Measurements from ENCODE around the gene CCDC88C.

The CCDC88C gene

GRCh38 chr14:91305650-91306431, 111.8 kb downstream of the CCDC88C start:
- no peak for DNase-seq

- no peak for DNase-seq
These were observed 113.7 kb downstream of the CCDC88C start for GRCh38 chr14:91303924-91304229.

GRCh38 chr14:91303091-91303923, 114.3 kb downstream of the CCDC88C start:
- peak; percentile 30 to 76 (median 40) for DNase-seq

DNA sequence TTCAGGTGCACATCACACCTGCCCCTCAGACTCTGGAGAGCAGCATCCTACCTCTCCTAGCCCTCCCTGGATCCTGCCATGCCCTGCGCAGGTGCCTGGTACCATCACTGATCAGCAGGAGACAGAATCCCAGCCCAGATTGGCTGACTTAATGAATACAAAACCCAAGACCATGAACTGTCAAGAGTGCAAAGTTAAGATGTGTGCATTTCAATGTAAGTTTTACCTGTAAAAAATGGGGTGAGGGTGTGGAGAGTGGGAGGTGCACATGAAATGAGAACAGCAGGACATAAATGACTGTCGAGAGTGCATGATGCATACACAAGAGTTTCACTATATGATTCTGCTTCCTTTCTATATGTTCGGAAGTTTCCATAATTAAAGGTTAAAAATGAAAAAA, 115.2 kb downstream of the CCDC88C start:
- peak in 1 of 5 donors; percentile 72 for DNase-seq

GRCh38 chr14:91300957-91301356, 116.7 kb downstream of the CCDC88C start:
- DNase-seq, result no peak

- no peak for DNase-seq
These were observed 117.2 kb downstream of the CCDC88C start for GRCh38 chr14:91300283-91300895.

DNA sequence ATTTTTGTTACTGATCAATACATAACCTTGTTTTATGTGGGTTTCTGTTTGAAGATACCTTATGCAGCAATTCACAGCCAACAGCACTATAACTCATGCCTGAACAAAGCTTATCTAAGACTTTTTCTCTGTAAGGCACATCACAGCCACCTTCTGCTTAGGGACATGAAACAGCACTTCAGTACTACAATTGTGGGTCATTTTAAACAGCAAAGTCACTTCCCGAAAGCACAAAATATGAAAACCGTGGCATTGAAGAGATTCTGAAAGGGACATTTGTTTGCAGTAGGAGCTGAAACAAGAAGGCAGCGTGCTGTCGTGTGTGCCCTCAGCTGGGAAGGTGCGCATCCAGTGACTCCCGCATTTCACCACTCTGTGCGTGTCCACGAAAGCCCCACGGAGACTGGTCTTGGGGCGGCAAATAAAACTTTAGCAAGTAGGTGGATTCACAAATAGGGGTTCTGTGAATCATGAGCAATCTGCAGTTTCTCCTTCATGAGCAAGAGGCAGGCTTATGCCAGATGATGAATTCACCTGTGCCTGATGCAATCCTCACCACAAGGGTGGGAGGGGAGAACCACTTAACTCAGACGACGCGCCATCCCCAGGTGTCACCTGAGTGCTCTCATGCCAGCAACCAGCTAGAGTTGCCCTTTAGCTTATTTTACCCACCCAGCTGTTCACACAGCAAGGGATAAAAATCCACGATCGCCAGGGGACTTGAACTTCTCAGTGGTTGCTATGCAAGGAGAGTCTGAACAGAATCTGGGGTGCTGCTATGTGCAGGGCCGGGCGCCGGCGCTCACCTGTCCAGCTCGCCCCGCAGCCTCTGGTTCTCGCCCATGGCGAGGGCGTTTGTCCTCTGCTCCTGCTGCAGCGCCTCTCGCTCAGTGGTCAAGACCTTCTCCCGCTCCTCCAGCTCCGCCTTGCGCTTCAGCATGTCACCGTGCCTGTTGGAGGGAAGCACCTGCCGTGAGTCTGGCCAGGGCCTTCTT, 118.2 kb downstream of the CCDC88C start:
- no peak for DNase-seq

GRCh38 chr14:91298576-91298975, 119.0 kb downstream of the CCDC88C start:
- DNase-seq, result no peak

DNA sequence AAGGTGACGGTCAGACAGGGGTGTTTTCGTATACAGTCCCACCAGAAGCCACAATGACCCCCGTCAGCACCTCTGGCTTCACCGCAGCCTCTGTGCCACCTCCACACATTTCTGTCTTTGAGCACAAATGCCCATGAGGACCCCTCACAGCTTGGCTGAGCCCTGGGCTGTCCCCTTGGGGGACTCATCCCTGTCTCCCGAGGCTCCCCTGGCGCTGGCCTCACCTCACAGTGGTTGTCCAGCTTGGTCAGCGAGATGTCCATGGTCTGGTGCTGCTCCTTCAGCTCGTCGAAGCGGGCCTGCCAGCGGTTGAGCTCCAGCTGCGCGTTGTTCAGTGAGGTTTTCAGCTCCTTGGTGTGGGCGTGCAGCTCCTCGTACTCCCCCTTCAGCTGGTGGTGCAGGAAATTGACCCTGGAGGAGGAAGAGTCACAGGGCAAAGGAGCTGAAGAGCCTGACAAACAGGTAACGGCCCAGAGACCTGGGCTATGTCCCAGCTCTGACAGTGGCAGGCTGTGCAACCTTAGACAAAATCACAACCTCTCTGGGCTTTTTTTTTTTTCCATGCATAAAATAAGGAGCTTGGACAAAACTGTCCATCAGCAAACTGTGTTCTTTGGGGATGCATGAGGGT, 120.4 kb downstream of the CCDC88C start:
- DNase-seq, result no peak

DNA sequence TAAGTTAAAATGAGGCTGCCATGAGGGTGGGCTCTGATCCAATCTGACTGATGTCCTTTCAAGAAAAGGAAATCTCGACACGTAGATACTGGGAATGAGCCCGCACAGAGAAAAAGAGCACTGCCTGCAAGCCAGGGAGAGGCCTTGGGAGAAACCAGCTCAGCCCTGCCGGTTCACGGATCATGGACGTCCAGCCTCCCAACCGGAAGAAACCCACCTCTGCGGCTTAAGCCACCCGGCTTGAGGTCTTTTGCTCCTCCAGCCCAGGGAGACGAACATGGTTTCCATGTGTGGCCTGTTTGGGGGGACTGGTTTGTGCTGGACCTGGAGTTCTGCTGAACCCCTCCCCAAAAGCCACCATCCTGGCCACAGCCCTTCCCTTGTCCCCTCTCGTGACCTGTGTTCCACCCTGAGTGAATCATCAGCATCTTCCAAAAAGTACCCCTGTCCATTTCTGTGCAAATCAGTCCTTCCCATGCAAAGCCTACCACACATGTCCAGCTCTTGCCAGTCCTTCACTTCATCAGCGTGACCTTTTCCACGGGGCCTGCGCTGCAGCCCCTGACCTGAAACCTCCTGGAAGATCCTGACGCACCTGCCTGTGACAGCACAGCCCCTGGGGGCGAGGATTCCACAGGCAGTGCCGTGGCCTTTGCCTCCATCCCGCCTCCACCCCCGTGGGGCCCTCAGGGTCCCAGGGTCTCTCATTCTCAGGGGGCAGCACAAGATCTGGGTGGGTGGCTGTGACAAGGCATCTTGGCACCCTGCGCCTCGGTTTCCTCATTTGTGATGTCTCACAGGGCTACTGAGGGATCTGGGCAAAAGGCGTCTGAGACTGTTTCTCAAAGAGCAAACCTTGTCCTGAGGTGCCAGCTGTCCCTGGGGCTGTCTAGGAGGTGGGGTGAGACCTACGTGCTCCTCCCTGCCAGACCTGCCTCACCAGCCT, 121.5 kb downstream of the CCDC88C start:
- DNase-seq, result no peak

DNA sequence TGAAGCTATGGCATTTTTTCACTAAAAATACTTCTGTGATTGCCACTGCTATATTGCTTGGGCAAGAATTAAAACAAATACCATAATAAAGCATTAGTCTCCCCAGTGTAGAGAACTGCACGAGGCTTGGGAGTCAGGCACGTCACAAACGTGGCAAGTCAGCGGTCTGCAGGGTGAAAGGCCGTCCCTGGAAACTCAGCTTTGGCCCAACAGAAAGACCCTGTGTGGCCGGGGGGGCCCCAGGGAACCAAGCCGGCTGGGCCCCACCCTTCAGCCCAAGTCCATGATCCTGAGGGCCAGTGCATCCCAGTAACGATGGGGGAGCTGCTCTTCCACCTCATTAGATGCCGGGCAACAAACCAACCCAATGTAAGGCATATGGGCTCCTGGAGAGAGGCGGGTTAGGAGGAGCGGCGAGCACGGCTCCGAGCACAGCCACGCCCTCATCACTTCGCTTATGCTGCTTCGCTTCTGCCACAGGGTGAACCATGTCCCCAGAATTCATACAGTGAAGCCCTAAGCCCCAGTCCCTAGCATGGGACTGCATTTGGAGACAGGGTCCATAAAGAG, 122.3 kb downstream of the CCDC88C start:
- DNase-seq, result no peak

DNA sequence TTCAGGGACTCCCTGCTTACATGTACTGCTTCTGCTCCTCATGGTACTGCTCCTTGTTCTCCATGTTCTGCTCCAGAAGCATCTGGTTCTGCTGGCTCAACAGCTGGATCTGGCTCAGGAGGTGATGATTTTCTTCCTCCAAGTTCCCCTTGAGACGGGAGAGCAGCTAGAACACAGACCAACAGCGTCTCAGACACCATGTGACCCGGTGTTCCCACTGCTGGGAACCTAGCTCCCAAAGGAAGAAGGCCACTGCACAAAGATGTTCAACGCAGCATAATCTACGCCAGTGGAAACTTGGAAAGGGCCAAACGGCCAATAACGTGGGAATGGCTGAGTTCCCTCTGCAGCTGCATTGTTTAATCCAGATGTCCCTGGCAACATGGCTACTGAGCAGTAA, 123.5 kb downstream of the CCDC88C start:
- DNase-seq, result no peak

GRCh38 chr14:91293281-91293680, 124.3 kb downstream of the CCDC88C start:
- no peak for DNase-seq

DNA sequence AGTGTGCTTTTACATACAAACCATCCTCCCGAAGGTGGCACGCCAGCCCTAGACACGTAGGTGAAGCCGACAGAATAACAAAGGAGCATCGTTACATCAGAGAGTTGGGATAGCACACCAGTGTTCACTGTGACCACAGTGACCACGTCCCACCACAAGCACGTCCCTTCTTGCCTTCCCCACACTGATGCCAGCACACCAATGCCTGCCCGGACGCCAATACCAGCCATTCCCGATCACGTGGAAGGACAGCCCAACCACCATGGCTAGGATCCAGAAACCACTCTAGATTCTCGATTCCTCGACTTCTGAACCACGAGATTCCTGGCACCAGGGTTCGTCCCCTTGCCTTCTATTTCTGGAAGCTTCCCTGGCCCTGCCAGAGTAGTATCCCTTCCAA, 125.1 kb downstream of the CCDC88C start:
- DNase-seq, result no peak

- no peak for DNase-seq
These were observed 125.7 kb downstream of the CCDC88C start for GRCh38 chr14:91291786-91292405.

DNA sequence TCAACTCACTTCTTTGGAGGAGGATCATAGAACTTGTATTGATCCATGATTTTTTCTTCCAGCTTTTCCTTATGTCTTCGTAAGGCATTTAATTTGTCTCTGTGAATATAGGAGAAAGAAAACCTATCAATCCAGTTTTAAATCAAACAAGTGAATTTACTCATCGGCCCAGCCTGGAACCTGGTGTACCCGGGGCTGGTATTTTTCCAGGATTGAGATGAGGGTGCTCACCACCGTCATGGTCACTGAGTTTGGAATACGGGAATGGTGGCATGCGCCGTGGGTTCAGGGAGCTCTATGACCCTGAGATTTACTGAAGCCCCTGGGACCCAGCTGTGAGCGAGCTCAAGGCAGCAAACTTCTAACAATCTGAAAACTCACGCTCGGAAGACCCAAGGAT, 126.6 kb downstream of the CCDC88C start:
- no peak for DNase-seq

DNA sequence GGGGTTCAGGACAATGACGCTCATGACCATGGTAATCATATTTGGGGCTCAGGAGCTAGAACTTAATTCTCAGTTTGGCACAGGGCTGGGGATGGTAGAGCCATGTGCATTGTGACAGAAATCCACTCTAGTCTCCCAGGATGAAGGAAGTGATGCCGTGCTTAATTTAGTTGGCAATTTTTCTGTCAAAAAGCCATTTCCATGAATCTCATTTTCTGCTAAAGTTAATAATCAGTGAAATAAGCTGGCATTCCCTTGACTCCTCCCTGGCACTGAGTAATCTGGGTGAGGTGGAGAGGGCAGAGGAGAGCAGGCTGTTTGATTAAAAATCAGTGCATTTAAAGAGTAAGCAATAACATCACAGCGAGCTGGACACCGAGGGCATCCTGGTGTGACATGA, 128.2 kb downstream of the CCDC88C start:
- DNase-seq, result no peak

DNA sequence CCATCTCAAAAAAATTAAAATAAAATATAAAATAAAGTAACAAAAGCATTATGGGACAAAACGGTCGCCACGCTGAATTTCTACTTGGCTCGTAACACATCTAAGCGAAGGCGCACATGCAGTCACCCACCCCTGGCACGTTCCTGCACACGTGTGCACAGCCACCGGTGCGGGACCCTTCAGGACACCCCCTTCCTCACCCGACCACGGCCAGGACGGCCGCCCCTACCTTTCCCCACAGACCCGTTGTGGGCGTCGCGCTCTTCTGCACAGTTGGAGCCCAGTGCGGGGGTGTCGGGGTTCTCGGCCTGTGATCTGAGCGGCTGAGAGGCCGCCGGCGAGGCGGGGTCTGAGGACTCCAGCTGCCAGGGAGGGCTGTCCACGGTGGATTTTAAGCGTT, 128.7 kb downstream of the CCDC88C start:
- DNase-seq, result no peak

DNA sequence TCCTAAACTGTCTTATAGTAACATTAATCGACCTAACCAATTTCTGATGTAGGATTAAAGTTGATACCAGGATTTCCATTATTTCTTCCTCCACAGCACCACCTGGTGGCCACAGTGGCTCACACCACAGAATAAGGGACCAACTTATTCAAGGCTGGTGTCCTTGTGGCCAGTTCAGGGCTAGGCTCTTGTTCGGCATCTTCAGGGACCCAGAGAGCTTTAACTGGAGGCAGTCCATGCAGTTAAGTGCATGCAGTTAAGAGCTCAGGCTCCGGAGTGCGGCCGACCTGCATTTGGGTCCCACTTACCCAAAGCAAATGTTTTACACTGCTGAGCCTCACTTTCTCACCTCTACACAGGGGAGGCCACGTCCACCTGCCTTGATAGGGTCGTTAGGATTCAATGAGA, 131.1 kb downstream of the CCDC88C start:
- peak; percentile 41 to 77 (median 68) for DNase-seq
